ENCODE measurements around the gene CMTM5. TPM values are rescaled to one million over a fixed set of nuclear protein-coding genes. Genes with fewer than 3 reads are reported as not detected.
"Not testable (repeated sequence)": the region's sequence is repeated elsewhere in the genome, so short reads cannot be mapped to it uniquely, and the experiment has no call there.

Gene CMTM5
- total RNA-seq, 4 donors from 2014 or later, result not detected

GRCh38 chr14:23414254-23414653, 37.4 kb downstream of the CMTM5 start:
- no peak for TF ChIP-seq CTCF (IDR thresholded peaks at IDR 0.05)
- TF ChIP-seq POLR2A (IDR thresholded peaks at IDR 0.05), result no peak
- no peak overlapping the region for H3K4me3 ChIP-seq
- H3K36me3 ChIP-seq, result no peaks in the 10 kb centered on the region

GRCh38 chr14:23414906-23415820, 38.3 kb downstream of the CMTM5 start:
- no peak for DNase-seq

More at GRCh38 chr14:23414254-23414653, 37.4 kb downstream of the CMTM5 start:
- Histone ChIP-seq H3K4me1 (no peaks in the 10 kb centered on the region), H3K27ac (no peak overlapping the region), H3K9me3 (no peaks in the 10 kb centered on the region), H3K27me3 (no peaks in the 10 kb centered on the region)
- no peak for DNase-seq

GRCh38 chr14:23415821-23416778, 39.3 kb downstream of the CMTM5 start:
- Histone ChIP-seq H3K36me3 (no peaks in the 10 kb centered on the region), H3K4me1 (no peaks in the 10 kb centered on the region), H3K4me3 (no peak overlapping the region), H3K27ac (no peak overlapping the region), H3K9me3 (no peaks in the 10 kb centered on the region), H3K27me3 (no peaks in the 10 kb centered on the region)
- no peak for DNase-seq
- TF ChIP-seq CTCF (IDR thresholded peaks at IDR 0.05), result no peak
- TF ChIP-seq POLR2A (IDR thresholded peaks at IDR 0.05), result no peak

More at GRCh38 chr14:23414906-23415820, 38.3 kb downstream of the CMTM5 start:
- no peak overlapping the region for H3K4me3 ChIP-seq
- TF ChIP-seq POLR2A (IDR thresholded peaks at IDR 0.05), result no peak
- TF ChIP-seq CTCF (IDR thresholded peaks at IDR 0.05), result no peak
- H3K36me3 ChIP-seq, result no peaks in the 10 kb centered on the region
- H3K9me3 ChIP-seq, result no peaks in the 10 kb centered on the region
- no peaks in the 10 kb centered on the region for H3K4me1 ChIP-seq
- no peaks in the 10 kb centered on the region for H3K27me3 ChIP-seq
- no peak overlapping the region for H3K27ac ChIP-seq

- no peak for DNase-seq
- Histone ChIP-seq H3K4me3 (no peak overlapping the region), H3K27me3 (no peaks in the 10 kb centered on the region), H3K9me3 (no peaks in the 10 kb centered on the region), H3K36me3 (no peaks in the 10 kb centered on the region), H3K27ac (no peak overlapping the region), H3K4me1 (no peaks in the 10 kb centered on the region)
- no peak for TF ChIP-seq CTCF (IDR thresholded peaks at IDR 0.05)
- no peak for TF ChIP-seq POLR2A (IDR thresholded peaks at IDR 0.05)
These were observed 40.0 kb downstream of the CMTM5 start for GRCh38 chr14:23416801-23417200.

GRCh38 chr14:23417269-23417668, 40.4 kb downstream of the CMTM5 start:
- not testable (repeated sequence) for DNase-seq, H3K36me3 ChIP-seq

More at GRCh38 chr14:23417269-23417668, 40.4 kb downstream of the CMTM5 start:
- not testable (repeated sequence) for H3K27ac ChIP-seq, H3K27me3 ChIP-seq, H3K4me3 ChIP-seq, H3K9me3 ChIP-seq, H3K4me1 ChIP-seq
